ENCODE data around the gene GIMD1.
"Not testable (repeated sequence)": the region's sequence is repeated elsewhere in the genome, so short reads cannot be mapped to it uniquely, and the experiment has no call there.

Gene GIMD1

DNA sequence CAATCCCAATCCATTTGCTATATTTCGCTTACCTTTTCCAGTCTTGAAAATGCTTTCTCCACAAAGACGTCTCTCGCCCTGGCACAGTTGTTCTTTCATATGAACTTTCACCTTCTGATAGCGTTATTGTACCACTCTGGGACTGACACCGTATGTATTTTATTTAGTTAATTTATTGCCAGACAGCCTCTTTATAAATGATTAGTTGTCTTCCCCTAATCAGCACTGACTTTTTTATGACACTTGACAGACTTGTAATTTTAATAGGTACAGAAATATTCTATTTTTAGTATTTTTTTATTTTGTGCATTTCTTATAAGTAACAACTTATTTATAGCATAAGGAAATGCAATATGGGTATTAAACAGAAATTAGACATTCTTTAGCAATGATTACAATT is at the start of gene GIMD1:
Gene GIMD1 (minus strand): TSS at position 101 of the 400 bp plus-strand sequence. CDS start 1,343 bp downstream, outside the sequence.
- TF ChIP-seq CTCF (IDR thresholded peaks at IDR 0.05; ENCODE audit: insufficient read depth, low read length, missing control alignments) = no peak
- ChIA-PET CTCF (interaction anchor here (0.6 to 6.4 kb wide), 26 partner anchors 10 to 669 kb away, joined by 3 to 65 read pairs (median 6); no protein-coding TSS in a partner anchor), POLR2A (no interaction called here)
- H3K4me3 ChIP-seq (ENCODE audit: low read depth, low read length) = no peak within 1 kb of the TSS
- DNase-seq (ENCODE audit: low read depth, low spot score) = no peak

GRCh38 chr4:106414366-106414765 is 45.8 kb upstream of the GIMD1 start:
- DNase-seq (ENCODE audit: low read depth, low spot score) = no peak
- CTCF ChIA-PET = no interaction called here
- POLR2A ChIA-PET = no interaction called here
- no peak overlapping the region for H3K4me3 ChIP-seq (ENCODE audit: low read depth, low read length)
- TF ChIP-seq CTCF (IDR thresholded peaks at IDR 0.05; ENCODE audit: insufficient read depth, low read length, missing control alignments) = no peak

DNA sequence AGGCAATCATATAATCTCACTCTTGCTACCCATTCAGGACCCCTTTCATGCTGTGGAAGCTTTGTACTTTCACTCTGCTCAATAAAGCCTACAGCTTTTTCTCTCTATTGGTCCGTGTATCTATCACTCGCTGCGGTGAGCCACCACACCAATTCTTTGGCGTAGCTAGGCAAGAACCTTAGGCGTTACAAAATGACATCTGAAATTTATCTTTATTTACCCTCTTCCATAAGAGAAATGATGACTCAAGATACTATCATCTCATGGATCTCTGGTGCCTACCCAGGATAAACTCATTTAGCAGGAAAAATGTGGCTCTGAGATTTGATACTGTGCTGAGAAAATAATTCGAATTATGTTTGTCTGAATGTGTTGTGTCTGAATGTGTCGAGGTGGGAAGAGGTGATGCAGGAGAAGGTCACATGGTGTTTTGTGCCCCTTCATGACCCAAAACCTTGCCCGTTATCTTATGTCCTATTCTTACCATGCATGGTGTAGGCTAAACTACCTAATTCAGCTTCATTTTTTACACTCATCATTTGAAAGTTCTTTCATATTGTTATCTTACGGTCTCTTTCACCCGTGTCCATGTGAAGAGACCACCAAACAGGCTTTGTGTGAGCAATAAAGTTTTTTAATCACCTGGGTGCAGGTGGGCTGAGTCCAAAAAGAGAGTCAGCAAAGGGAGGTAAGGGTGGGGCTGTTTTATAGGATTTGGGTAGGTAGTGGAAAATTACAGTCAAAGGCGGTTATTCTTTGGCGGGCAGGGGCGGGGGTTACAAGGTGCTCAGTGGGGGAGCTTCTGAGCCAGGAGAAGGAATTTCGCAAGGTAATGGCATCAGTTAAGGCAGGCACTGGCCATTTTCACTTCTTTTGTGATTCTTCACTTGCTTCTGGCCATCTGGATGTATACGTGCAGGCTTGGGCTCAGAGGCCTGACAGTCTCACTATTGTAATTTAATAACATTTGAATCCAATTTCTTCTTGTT is 41.6 kb upstream of the GIMD1 start:
- no peak for TF ChIP-seq CTCF (IDR thresholded peaks at IDR 0.05; ENCODE audit: insufficient read depth, low read length, missing control alignments)
- CTCF ChIA-PET = no interaction called here
- H3K4me3 ChIP-seq (ENCODE audit: low read depth, low read length) = no peak overlapping the region
- DNase-seq (ENCODE audit: low read depth, low spot score) = no peak
- POLR2A ChIA-PET = no interaction called here

- DNase-seq (ENCODE audit: low read depth, low spot score); CTCF ChIA-PET; POLR2A ChIA-PET; H3K4me3 ChIP-seq (ENCODE audit: low read depth, low read length): not testable (repeated sequence)
Observed at GRCh38 chr4:106408004-106408403, 39.4 kb upstream of the GIMD1 start.

DNA sequence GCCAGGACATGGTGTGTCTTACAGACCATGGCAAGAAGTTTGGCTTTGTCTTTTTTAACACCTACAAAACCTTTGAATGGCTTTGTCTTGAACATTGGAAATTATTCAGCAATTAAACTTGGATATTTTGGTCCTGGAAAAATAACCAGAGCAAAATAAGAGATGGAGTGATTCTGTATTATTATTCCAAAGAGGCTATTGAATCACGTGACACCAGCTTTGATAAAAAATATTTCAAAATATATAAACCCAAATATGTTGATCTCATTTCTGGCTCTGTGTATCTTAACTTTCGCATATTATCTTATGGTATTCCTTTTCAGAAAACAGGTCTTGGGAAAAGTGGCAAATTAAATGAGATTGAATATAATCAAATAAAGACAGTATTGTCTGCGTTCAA is 32.6 kb upstream of the GIMD1 start:
- DNase-seq (ENCODE audit: low read depth, low spot score) = no peak
- POLR2A ChIA-PET = no interaction called here
- CTCF ChIA-PET = no interaction called here
- TF ChIP-seq CTCF (IDR thresholded peaks at IDR 0.05; ENCODE audit: insufficient read depth, low read length, missing control alignments) = no peak
- no peak overlapping the region for H3K4me3 ChIP-seq (ENCODE audit: low read depth, low read length)

GRCh38 chr4:106398898-106399297 is 30.3 kb upstream of the GIMD1 start:
- DNase-seq (ENCODE audit: low read depth, low spot score); H3K4me3 ChIP-seq (ENCODE audit: low read depth, low read length); CTCF ChIA-PET; POLR2A ChIA-PET: not testable (repeated sequence)

DNA sequence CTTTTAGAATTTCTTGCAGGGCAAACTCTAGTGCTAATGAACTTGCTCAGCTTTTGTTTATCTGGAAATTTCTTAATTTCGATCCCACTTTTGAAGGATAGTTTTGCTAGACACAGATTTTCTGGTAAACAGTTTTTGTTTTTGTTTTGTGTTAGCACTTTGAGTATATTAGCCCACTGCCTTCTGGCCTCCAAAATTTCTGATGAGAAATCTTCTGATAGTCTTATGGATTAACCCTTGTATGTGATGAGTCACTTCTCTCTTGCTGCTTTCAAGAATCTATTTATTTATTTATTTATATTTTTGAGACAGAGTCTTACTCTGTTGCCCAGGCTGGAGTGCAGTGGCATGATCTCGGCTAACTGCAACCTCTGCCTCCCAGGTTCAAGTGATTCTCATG is 27.0 kb upstream of the GIMD1 start:
- ChIA-PET CTCF (no interaction called here), POLR2A (no interaction called here)
- TF ChIP-seq CTCF (IDR thresholded peaks at IDR 0.05; ENCODE audit: insufficient read depth, low read length, missing control alignments) = no peak
- DNase-seq (ENCODE audit: low read depth, low spot score) = no peak
- no peak overlapping the region for H3K4me3 ChIP-seq (ENCODE audit: low read depth, low read length)

Data from AG04449 (cell line).